H9 (cell line): Measurements from ENCODE around the gene PRKAR2B. TPM values are rescaled to one million over a fixed set of nuclear protein-coding genes. Genes with fewer than 3 reads are reported as not detected.
A peak's percentile ranks its signal among the peaks of the same experiment; 100 is the strongest.

Source experiments
- DNase-seq: peaks from one replicate; pipeline ENCODE4 v3.0.0-alpha.2; 2017
- H2AFZ ChIP-seq: one replicate; pipeline ENCODE4 v1.6.1; 2013; ENCODE audit warnings: mild to moderate bottlenecking, low read length, control low read depth, moderate library complexity
- H2AK5ac ChIP-seq: 2 replicates; pipeline ENCODE4 v1.6.1; 2013; ENCODE audit warnings: low read length, control low read depth, mixed read lengths; ENCODE audit not compliant: insufficient read length
- H2BK120ac ChIP-seq: one replicate; pipeline ENCODE4 v1.6.1; 2013; ENCODE audit warnings: low read depth, mild to moderate bottlenecking, low read length, control low read depth, inconsistent platforms; ENCODE audit not compliant: poor library complexity, severe bottlenecking
- H2BK12ac ChIP-seq: 2 replicates; pipeline ENCODE4 v1.6.1; 2013; ENCODE audit warnings: low read length, control low read depth, mixed read lengths, low read depth; ENCODE audit not compliant: insufficient read length
- H2BK15ac ChIP-seq: 2 replicates; pipeline ENCODE4 v1.6.1; 2013; ENCODE audit warnings: low read depth, low read length, control low read depth
- H2BK20ac ChIP-seq: one replicate; pipeline ENCODE4 v1.6.1; 2013; ENCODE audit warnings: low read depth, mild to moderate bottlenecking, low read length, control low read depth, inconsistent platforms; ENCODE audit not compliant: poor library complexity, severe bottlenecking
- H2BK5ac ChIP-seq: 2 replicates; pipeline ENCODE4 v1.6.1; 2013; ENCODE audit warnings: low read length, control low read depth, mixed read lengths; ENCODE audit not compliant: insufficient read length
- H3K14ac ChIP-seq: 2 replicates; pipeline ENCODE4 v1.6.1; 2013; ENCODE audit warnings: low read length, control low read depth; ENCODE audit not compliant: insufficient read depth
- H3K18ac ChIP-seq: 2 replicates; pipeline ENCODE4 v1.6.1; 2013; ENCODE audit warnings: low read depth, mild to moderate bottlenecking, mixed read lengths, low read length, control low read depth; ENCODE audit not compliant: insufficient read length
- H3K23ac ChIP-seq: 2 replicates; pipeline ENCODE4 v1.6.1; 2013; ENCODE audit warnings: low read length, control low read depth, mixed read lengths, low read depth; ENCODE audit not compliant: insufficient read length
- H3K23me2 ChIP-seq: 2 replicates; pipeline ENCODE4 v1.6.1; 2013; ENCODE audit warnings: low read depth, mild to moderate bottlenecking, mixed read lengths, low read length, control low read depth; ENCODE audit not compliant: insufficient read length, poor library complexity, severe bottlenecking
- H3K27ac ChIP-seq: 2 replicates; pipeline ENCODE4 v1.5.1; 2013; ENCODE audit warnings: low read length, control low read depth, mixed read lengths, low read depth; ENCODE audit not compliant: insufficient read length
- H3K27me3 ChIP-seq: 2 replicates; pipeline ENCODE4 v1.6.1; 2013; ENCODE audit warnings: low read length, control low read depth, inconsistent platforms; ENCODE audit not compliant: insufficient read depth
- H3K4ac ChIP-seq: 2 replicates; pipeline ENCODE4 v1.6.1; 2013; ENCODE audit warnings: low read depth, mild to moderate bottlenecking, control low read depth, inconsistent platforms, low read length, moderate library complexity
- H3K4me1 ChIP-seq: 2 replicates; pipeline ENCODE4 v1.6.1; 2013; ENCODE audit warnings: low read length, control low read depth, inconsistent platforms; ENCODE audit not compliant: insufficient read depth
- H3K4me2 ChIP-seq: 2 replicates; pipeline ENCODE4 v1.6.1; 2013; ENCODE audit warnings: low read length, control low read depth, mixed read lengths; ENCODE audit not compliant: insufficient read length, insufficient read depth
- H3K56ac ChIP-seq: 2 replicates; pipeline ENCODE4 v1.6.1; 2013; ENCODE audit warnings: low read depth, mild to moderate bottlenecking, mixed read lengths, low read length, control low read depth; ENCODE audit not compliant: insufficient read length
- H3K79me1 ChIP-seq: 2 replicates; pipeline ENCODE4 v1.6.1; 2013; ENCODE audit warnings: low read depth, mild to moderate bottlenecking, moderate library complexity, low read length, control low read depth, inconsistent platforms; ENCODE audit not compliant: insufficient read depth, poor library complexity, severe bottlenecking
- H3K79me2 ChIP-seq: 2 replicates; pipeline ENCODE4 v1.6.1; 2013; ENCODE audit warnings: low read length, control low read depth, inconsistent platforms; ENCODE audit not compliant: insufficient read depth
- H3K9ac ChIP-seq: 2 replicates; pipeline ENCODE4 v1.6.1; 2013; ENCODE audit warnings: low read length, control low read depth, mixed read lengths; ENCODE audit not compliant: insufficient read length; ENCODE audit errors: extremely low read depth
- H3K9me3 ChIP-seq: one replicate; pipeline ENCODE4 v1.6.1; 2013; ENCODE audit warnings: low read depth, low read length, inconsistent platforms; ENCODE audit not compliant: control insufficient read depth
- H3T11ph ChIP-seq: one replicate; pipeline ENCODE4 v1.6.1; 2013; ENCODE audit warnings: mild to moderate bottlenecking, low read length, control low read depth, inconsistent platforms
- H4K20me1 ChIP-seq: one replicate; pipeline ENCODE4 v1.6.1; 2013; ENCODE audit not compliant: control insufficient read depth, insufficient read length, insufficient read depth
- H4K5ac ChIP-seq: 2 replicates; pipeline ENCODE4 v1.6.1; 2013; ENCODE audit warnings: low read depth, mild to moderate bottlenecking, mixed read lengths, low read length, control low read depth; ENCODE audit not compliant: insufficient read length
- H4K8ac ChIP-seq: replicated peaks from 2 replicates; pipeline ENCODE4 v1.6.1; 2013; ENCODE audit warnings: low read length, control low read depth, mixed read lengths, low read depth; ENCODE audit not compliant: insufficient read length
- H4K91ac ChIP-seq: 2 replicates; pipeline ENCODE4 v1.6.1; 2013; ENCODE audit warnings: low read depth, mild to moderate bottlenecking, moderate library complexity, mixed read lengths, low read length, control low read depth; ENCODE audit not compliant: insufficient read length
- H3K27ac Mint-ChIP-seq, 3 experiments: 2 replicates in 2 of 3; 3 replicates in 1 of 3; pipeline ENCODE4 v1.8.0; 2020 to 2021; ENCODE audit warnings: mixed read lengths in 3 of 3, mild to moderate bottlenecking in 1 of 3, moderate library complexity in 1 of 3
- H3K27me3 Mint-ChIP-seq: 2 replicates; pipeline ENCODE4 v1.8.0; 2021; ENCODE audit warnings: low read depth, mild to moderate bottlenecking, moderate library complexity, mixed read lengths
- H3K36me3 Mint-ChIP-seq, 3 experiments: 2 replicates in 2 of 3; 3 replicates in 1 of 3; pipeline ENCODE4 v1.8.0; 2020 to 2021; ENCODE audit warnings: low read depth in 3 of 3, mixed read lengths in 3 of 3; ENCODE audit not compliant: insufficient read depth in 1 of 3
- H3K4me1 Mint-ChIP-seq, 2 experiments: 2 replicates each; pipeline ENCODE4 v1.8.0; 2020; ENCODE audit warnings: mixed read lengths in 2 of 2
- H3K4me3 Mint-ChIP-seq, 2 experiments: 2 replicates in 1 of 2; 3 replicates in 1 of 2; pipeline ENCODE4 v1.8.0; 2020 to 2021; ENCODE audit warnings: mild to moderate bottlenecking in 2 of 2, mixed read lengths in 2 of 2, moderate library complexity in 1 of 2
- H3K9me3 Mint-ChIP-seq, 2 experiments: 2 replicates in 1 of 2; 3 replicates in 1 of 2; pipeline ENCODE4 v1.8.0; 2020; ENCODE audit warnings: mild to moderate bottlenecking in 2 of 2, mixed read lengths in 2 of 2, moderate library complexity in 1 of 2
- WGBS: extraction: QIAGEN DNeasy Blood & Tissue Kit; methylation state at CpG from one replicate; pipeline ENCODE4 v1.1.7; 2013; ENCODE audit warnings: missing lambda C conversion rate, low lambda C conversion rate, mixed read lengths; ENCODE audit not compliant: insufficient read length; ENCODE audit errors: extremely low coverage; 5-methylcytosine and 5-hydroxymethylcytosine counted together
- total RNA-seq: library from RNA; stranded (reverse); gene quantifications from 2 replicates; pipeline ENCODE4 v1.2.1, GENCODE V29; 2021
- TF ChIP-seq, protein P1 (sequence below): fragments of 200-600 bp; sonication (generic); conservative IDR thresholded peaks from 3 replicates; pipeline ENCODE4 v1.8.0; 2021; ENCODE audit warnings: antibody characterized with exemption, mild to moderate bottlenecking

Gene PRKAR2B
- total RNA-seq, 1 experiment from 2014 or later: 16.6 TPM

DNA sequence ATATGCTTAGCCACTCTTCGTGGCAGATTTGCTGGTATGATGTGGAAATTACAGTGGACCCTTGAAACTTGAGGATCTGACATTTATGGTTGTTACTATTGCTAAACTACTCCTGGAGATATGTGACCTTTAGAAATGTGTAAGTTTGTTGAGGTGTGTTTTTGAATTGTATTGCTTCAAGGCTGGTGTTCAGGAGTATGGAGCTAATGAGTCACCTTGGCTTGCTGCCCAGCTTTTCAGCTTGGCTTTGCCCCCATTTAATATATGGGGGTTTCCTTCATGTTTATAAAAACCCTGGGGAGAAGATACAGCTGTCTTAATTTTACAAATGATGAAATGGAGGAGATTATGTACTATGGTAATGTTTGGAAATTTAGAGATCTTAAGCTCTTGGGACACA is 135.9 kb downstream of the PRKAR2B start:
- no peak overlapping the region for H2BK5ac ChIP-seq
- DNase-seq: no peak
- H3K9me3 Mint-ChIP-seq: no peaks in the 10 kb centered on the region
- no peak overlapping the region for H3K4ac ChIP-seq
- H3K18ac ChIP-seq: no peak overlapping the region
- no peak overlapping the region for H2BK12ac ChIP-seq
- H3T11ph ChIP-seq: no peak overlapping the region
- H3K9ac ChIP-seq: no peak overlapping the region
- no peak overlapping the region for H3K27ac ChIP-seq
- H3K27ac Mint-ChIP-seq: peak overlapping the region in 1 of 3 experiments; percentile 1; a peak in 2 of 7 replicates
- no peak overlapping the region for H4K8ac ChIP-seq
- H4K20me1 ChIP-seq: no peaks in the 10 kb centered on the region
- no CpG with 5 or more reads among the region's 1 CpG for WGBS
- H2BK15ac ChIP-seq: no peak overlapping the region
- no peak overlapping the region for H3K4me2 ChIP-seq
- no peak overlapping the region for H3K14ac ChIP-seq
- no peak overlapping the region for H2AFZ ChIP-seq
- no peak overlapping the region for H3K56ac ChIP-seq
- H4K91ac ChIP-seq: no peak overlapping the region
- H3K27me3 ChIP-seq: no peaks in the 10 kb centered on the region
- H3K4me3 Mint-ChIP-seq: no peak overlapping the region
- H3K4me1 Mint-ChIP-seq: peaks cover 0 to 3% of the 10 kb centered on the region in 2 experiments; a peak in 1 of 4 replicates
- H3K27me3 Mint-ChIP-seq: no peaks in the 10 kb centered on the region
- TF ChIP-seq, protein P1, sequence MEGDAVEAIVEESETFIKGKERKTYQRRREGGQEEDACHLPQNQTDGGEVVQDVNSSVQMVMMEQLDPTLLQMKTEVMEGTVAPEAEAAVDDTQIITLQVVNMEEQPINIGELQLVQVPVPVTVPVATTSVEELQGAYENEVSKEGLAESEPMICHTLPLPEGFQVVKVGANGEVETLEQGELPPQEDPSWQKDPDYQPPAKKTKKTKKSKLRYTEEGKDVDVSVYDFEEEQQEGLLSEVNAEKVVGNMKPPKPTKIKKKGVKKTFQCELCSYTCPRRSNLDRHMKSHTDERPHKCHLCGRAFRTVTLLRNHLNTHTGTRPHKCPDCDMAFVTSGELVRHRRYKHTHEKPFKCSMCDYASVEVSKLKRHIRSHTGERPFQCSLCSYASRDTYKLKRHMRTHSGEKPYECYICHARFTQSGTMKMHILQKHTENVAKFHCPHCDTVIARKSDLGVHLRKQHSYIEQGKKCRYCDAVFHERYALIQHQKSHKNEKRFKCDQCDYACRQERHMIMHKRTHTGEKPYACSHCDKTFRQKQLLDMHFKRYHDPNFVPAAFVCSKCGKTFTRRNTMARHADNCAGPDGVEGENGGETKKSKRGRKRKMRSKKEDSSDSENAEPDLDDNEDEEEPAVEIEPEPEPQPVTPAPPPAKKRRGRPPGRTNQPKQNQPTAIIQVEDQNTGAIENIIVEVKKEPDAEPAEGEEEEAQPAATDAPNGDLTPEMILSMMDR: no peak
- no peaks in the 10 kb centered on the region for H3K4me1 ChIP-seq
- H3K23me2 ChIP-seq: no peaks in the 10 kb centered on the region
- no peaks in the 10 kb centered on the region for H3K79me1 ChIP-seq
- no peak overlapping the region for H2BK20ac ChIP-seq
- H4K5ac ChIP-seq: no peak overlapping the region
- H3K79me2 ChIP-seq: no peaks in the 10 kb centered on the region; the same call in 1 of the 2 replicates
- no peaks in the 10 kb centered on the region for H3K9me3 ChIP-seq
- H3K36me3 Mint-ChIP-seq: peaks cover 6 to 42% (median 40%) of the 10 kb centered on the region in 3 experiments; a peak in 5 of 7 replicates
- no peak overlapping the region for H2AK5ac ChIP-seq
- no peak overlapping the region for H2BK120ac ChIP-seq
- H3K23ac ChIP-seq: no peak overlapping the region
